Measurements from ENCODE around the gene PIK3IP1.

GRCh38 chr22:31302537-31302936 is 10.2 kb upstream of the PIK3IP1 start:
- no peak for TF ChIP-seq CTCF (IDR thresholded peaks at IDR 0.05)
- no peak for TF ChIP-seq POLR2A (IDR thresholded peaks at IDR 0.05)
- no peak for TF ChIP-seq EP300 (IDR thresholded peaks at IDR 0.05)
